HG02981 (cell line): ENCODE results near the gene RABGGTA.

Experiments
- ATAC-seq: cut with Tn5 transposase; IDR thresholded peaks from one replicate; pipeline ENCODE4 v1.9.1; 2021; ENCODE audit warnings: mild to moderate bottlenecking, moderate library complexity; ENCODE audit not compliant: unreplicated experiment

RABGGTA gene

DNA sequence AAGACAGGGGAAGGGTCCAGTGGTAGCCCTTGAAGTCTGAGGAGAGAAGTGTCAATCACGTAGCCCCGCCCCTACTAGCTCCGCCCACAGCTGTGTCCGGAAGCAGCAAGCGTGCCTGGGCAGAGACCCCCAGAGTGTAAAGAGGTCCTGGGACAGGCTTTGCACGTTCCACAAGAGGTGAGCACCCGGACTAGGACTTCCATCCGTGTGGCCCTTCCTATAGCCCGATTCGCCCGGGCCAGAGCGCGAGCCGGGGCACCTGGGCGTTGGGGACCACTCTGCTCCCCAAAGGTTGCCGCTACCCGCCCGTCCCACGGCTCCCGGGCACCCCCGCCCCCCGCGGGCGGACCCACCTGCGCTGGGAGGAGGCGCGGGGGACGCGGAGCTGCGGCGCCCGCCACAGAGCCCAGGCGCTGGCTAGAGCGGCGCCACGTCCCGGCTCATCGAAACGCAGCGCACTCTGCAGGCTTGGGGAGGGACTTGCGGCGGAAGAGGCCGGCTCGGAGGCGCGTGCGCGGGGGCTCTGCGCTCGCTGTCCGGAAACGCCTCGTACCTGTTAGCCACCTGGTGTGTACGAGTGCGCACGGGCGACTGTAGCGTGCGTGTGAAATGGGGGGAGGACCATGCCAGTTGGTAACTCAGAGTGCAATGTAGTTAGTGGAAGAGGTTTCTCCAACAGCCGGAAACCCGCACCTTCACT lies at the start of gene RABGGTA:
Gene RABGGTA, minus strand, starts transcription at position 464 of the 700 bp plus-strand sequence. CDS start 482 bp downstream, outside the sequence.
- ATAC-seq = peak; percentile 82

DNA sequence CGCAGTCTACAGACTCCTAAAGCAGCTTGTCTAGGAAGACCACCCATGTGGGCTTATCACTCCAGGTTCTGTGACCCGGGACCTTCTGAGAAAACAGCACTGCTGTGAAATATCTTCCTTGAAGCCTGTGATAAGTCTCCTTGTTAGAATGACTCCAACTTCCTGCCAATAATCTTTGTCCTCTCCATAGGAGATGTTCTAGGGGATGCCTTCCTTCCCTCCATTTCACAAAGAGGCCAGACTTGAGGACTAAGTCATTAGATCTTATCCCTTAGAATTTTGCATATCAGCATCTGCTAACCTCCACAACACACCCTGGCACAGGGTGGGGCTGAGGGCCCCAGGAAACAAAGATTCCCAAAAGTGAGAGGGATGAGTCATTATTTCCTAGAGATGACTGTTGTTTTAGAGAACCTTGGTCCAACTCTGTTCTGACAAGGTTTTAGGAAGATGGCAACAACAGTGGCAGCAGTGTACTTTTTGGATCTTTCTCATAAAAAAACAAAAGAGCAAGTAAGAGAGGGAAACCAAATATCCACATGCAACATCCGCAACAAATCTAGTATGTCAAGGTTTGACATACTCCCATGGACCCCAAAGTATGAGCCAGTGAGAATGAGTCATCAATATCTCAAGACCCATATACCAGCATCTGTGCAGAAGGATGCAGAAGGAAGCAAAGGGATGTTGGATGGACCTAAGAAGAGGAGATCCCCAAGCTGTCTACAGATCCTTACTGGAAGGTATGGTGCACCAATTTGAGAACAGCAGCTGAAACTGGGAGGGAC lies 45.9 kb upstream of the RABGGTA start:
- no peak for ATAC-seq

DNA sequence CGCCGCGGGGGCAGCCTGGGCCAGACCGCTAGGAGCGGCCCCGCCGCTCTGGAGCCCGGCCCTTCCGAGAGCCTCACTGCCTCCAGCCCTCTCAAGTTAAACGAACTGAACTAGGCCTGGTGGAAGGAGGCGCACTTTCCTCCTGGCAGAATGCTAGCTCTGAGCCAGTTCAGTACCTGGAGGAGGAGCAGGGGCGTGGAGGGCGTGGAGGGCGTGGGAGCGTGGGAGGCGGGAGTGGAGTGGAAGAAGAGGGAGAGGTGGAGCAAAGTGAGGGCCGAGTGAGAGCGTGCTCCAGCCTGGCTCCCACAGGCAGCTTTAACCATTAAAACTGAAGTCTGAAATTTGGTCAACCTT lies 45.2 kb upstream of the RABGGTA start:
- no peak for ATAC-seq

GRCh38 chr14:24315807-24316596 lies 44.6 kb upstream of the RABGGTA start:
- ATAC-seq = no peak

DNA sequence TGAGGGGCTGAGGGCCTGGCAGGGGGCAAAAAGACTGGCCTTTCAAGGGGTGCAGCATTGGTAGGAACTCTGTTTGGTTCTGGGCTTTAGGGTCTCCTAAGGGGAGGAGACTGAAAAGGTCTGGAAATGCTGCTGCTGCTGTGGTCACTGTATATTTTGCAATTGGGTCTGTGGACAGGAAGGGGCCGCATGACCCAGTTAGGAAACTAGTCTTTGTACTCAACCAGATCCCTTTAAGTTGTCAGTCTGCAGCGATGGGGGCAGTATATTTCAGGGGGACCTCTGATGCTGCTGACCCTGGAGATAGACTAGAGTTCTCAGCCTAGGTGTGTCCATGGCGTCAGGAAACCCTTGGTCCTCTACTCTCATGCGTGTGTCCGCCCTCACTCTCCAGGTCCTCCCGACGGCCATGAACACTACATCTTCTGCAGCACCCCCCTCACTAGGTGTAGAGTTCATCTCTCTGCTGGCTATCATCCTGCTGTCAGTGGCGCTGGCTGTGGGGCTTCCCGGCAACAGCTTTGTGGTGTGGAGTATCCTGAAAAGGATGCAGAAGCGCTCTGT lies 43.9 kb upstream of the RABGGTA start:
- no peak for ATAC-seq

GRCh38 chr14:24314377-24315193 lies 43.2 kb upstream of the RABGGTA start:
- ATAC-seq = no peak

DNA sequence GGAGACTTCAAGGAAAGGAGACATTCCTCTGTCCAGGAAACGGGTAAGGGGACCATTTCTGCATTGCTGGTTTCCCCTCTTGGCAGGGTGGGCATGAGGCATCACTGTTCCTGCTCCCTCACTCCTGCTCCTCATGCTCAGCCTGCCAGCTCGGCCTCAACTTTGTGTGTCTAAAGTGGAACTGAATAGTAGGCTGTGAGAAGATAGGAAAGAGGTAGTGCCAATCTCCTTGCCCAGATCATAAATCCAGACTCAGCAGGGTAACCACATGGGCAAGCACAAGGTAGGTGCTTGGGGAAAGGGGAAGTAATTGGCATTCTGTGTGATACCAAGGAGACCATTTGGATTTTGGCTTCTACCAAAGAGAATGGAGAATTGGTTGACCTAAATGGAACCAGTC lies 42.5 kb upstream of the RABGGTA start:
- no peak for ATAC-seq

GRCh38 chr14:24312736-24313507 lies 41.5 kb upstream of the RABGGTA start:
- ATAC-seq = no peak

DNA sequence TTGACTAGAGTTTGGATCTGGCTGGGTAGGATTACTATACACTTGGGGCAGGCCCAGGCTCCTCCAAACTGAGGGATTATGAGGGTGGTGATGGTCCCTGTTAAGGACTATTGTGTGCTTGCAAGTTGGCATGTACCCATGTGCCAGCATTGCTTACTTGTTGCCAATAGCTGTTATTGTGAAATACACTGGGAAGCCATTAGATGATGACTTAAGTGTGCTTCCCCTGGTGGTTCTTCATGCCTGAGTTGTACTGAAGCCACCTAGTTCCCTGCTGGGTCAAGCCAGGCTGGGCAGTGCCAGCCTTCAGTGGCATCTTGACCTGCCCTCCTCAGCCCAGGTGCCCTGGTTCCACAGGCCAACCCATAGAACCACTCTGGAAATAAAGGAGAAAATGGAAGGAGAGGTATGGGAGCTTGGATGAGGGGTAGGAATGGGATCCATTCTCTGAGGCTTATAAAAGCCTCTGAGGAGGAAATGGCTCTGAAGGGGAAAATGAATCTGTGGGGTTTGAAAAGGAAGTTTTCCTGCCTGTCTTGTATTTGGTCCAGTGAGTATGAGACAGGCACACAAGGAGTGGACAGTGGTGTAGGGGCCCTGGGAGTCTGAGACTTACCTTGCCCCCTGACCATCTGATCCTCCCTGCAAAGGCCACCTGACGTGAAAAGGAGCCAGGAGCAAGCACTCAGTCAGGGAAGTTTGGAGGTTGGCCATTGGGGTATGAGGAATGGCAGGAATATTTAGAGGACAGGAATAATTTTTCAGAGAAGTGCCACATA lies 40.6 kb upstream of the RABGGTA start:
- no peak for ATAC-seq

DNA sequence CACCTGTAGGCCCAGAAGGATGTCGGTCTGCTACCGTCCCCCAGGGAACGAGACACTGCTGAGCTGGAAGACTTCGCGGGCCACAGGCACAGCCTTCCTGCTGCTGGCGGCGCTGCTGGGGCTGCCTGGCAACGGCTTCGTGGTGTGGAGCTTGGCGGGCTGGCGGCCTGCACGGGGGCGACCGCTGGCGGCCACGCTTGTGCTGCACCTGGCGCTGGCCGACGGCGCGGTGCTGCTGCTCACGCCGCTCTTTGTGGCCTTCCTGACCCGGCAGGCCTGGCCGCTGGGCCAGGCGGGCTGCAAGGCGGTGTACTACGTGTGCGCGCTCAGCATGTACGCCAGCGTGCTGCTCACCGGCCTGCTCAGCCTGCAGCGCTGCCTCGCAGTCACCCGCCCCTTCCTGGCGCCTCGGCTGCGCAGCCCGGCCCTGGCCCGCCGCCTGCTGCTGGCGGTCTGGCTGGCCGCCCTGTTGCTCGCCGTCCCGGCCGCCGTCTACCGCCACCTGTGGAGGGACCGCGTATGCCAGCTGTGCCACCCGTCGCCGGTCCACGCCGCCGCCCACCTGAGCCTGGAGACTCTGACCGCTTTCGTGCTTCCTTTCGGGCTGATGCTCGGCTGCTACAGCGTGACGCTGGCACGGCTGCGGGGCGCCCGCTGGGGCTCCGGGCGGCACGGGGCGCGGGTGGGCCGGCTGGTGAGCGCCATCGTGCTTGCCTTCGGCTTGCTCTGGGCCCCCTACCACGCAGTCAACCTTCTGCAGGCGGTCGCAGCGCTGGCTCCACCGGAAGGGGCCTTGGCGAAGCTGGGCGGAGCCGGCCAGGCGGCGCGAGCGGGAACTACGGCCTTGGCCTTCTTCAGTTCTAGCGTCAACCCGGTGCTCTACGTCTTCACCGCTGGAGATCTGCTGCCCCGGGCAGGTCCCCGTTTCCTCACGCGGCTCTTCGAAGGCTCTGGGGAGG lies 39.5 kb upstream of the RABGGTA start, which contains the start of gene LTB4R:
Gene LTB4R, plus strand, starts transcription at position 857 of the 959 bp plus-strand sequence. CDS start 4,150 bp downstream, outside the sequence.
- ATAC-seq = peak; percentile 67

DNA sequence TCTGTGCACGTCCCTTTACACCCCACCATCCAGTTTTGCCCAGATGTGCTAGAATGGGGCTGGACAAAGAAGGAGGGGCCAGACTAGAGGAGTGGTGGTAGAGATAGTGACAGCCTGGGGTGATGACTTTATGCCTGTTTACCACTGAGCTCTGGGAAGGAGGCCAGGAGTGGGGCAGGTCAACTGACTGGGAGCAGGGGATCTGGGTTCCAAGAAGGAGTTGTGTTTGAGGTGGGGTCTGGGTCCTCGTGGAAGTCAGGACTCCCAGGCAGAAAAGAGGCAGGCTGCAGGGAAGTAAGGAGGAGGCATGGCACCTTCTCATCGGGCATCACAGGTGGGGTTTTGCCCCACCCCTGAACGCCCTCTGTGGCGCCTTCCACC lies 38.9 kb upstream of the RABGGTA start:
- no peak for ATAC-seq

DNA sequence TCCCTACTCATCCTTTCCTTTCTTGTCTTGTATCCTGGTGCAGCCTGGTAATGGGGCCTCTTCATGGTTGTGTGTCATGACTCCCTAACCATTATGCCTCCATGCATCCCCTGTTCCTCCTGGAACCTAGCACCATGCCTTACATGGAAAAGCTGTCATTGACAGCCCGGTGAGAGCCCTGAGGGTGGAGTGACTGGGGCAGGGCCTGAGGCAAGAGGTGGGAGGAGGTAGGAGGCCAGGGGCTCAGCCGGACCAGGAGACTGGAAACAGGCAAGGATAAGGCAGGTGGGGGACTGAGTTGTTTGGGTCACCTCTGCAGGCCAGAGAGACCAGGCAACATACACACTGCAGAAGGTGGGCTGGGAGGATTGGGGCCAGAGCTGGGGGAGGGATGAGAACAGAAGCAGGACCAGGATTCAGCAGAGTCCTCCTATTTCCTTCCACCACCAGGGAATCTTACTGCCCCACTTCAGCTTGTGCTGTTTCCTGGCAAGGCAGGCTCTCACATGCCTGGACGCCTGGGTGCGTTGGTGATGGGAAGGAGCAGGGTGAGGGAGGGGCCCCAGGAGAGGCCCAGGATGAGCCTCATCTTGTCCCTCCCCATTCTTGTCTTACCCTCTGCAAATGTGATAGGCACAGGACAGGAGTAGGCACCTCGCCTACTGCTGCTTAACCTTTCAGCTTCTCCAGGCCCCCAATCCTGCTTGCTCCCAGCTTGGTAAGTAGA lies 38.3 kb upstream of the RABGGTA start, which contains the start of gene LTB4R2:
Gene LTB4R2, plus strand, starts transcription at position 603 of the 727 bp plus-strand sequence. CDS start 525 bp downstream, outside the sequence.
- ATAC-seq = no peak

DNA sequence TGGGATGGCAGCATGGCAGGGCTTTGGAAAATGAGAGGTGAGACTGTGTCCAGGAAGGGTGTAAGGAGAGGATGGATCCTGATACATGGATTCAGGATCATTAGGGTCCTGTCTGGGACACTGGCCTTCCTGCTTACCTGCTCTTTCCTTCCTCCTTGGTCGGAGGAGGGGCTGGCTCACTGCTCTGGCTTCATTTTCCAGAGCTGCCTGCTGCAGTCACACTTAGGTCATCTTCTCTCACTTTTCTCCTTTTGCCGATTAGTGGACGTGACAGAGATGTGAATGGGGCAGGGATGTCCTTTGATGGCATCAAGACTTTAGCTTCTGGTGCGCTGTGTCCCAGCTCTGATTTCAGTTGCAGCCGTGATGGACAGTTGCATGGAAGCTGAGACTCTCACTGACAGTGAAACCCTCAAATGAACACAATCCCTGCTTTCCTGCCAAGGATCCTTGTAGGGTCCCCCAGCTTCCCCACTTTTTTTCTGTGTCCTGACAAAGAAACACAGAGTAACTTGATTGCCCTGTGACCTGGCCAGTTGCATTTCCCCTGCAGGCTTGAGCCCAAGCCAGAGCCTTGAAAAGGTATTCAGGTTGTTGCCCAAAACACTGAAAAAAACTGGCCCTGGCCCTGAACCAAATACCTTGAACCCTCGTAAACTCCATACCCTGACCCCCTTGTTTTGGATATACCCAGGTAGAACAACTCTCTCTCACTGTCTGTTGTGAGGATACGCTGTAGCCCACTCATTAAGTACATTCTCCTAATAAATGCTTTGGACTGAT lies 37.1 kb upstream of the RABGGTA start:
- ATAC-seq = no peak

DNA sequence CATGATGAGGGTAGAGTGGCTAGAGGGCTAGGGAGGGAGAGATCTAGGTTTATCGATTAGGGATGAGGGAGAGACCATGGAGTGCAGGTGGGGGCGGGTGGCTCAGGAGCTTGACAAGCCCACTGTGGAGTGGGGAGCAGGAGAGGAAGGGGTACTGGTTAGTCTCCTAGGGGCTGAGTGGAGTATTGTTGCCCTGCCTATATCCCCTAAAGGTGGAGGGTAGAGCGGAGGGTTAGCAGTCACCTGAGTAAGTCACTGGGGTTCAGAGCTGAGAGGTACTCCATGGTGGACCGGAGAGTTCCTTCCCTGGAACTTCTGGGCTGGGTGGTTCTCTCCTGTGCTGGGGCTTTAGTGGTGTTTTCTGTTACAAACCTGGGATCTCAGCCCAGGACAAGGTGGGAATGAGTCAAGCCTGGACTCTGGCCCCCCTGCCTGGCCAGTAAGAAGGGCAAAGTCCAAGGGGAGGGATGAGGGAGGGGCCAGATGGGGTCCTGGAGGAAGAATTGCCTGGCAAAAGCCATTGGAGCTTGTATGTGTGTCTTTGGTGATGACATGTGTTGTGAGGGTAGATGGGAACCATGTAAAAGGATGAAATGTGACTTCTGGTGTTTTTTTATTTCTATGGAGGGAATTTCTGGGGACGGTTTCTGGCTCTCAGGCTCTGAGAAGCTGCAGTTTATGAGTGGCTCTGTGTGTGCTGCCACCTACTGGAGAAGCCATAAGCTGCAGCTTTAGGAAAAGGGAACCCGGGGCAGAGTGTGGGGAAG lies 36.4 kb upstream of the RABGGTA start, which contains the start of gene CIDEB:
Gene CIDEB, minus strand, starts transcription at position 403 of the 767 bp plus-strand sequence. Its CDS starts 119 bp downstream, at position 284.
- no peak for ATAC-seq

GRCh38 chr14:24307156-24307574 lies 35.8 kb upstream of the RABGGTA start:
- ATAC-seq = no peak
